ENCODE measurements around the gene RASL10B.

DNA sequence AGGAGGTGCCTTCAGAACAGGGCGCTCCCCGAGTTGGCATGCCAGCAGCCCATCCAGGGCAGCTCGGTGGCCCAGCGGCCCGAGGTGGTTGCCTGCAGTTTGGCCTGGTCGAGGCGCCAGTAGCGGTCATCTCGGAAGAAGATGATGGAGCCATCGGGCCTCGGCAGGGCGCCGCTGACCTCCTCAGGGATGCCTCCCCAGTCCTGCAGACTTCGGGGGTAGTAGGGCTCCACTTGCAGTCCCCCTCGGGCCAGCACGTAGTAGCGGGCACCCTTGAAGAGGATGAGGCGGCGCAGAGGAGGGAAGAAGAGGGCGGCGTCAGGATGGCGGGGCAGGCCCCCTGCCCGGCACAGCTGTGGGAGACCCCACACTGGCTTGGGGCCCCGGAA, 35.0 kb downstream of the RASL10B start:
- TF ChIP-seq EZH2 (IDR thresholded peaks at IDR 0.05; ENCODE audit: insufficient read depth, poor library complexity, severe bottlenecking) (no peak), EZH2phosphoT487 (IDR thresholded peaks at IDR 0.05; ENCODE audit: insufficient read depth, low read depth) (no peak)
